Astrocyte (in vitro differentiated cells and primary cell): Measurements from ENCODE around the gene CLCF1. TPM values are rescaled to one million over a fixed set of nuclear protein-coding genes. Genes with fewer than 3 reads are reported as not detected.

Source experiments
- total RNA-seq: library from RNA; stranded (reverse); gene quantifications from 2 replicates; pipeline ENCODE4 v1.2.1, GENCODE V29; 2021

CLCF1 gene
- total RNA-seq, 1 donor from 2014 or later = 17.6 TPM

Other genes starting within 250 kb of the CLCF1 start
- 27.2 and 34.0 TPM in 2 replicates for gene GRK2, start 107.1 kb downstream of the CLCF1 start, total RNA-seq
- 39.4 and 40.8 TPM in 2 replicates for gene ANKRD13D, start 84.3 kb downstream of the CLCF1 start, total RNA-seq
- 19.1 and 20.1 TPM in 2 replicates for gene SSH3, start 70.1 kb downstream of the CLCF1 start, total RNA-seq
- 53.5 and 69.2 TPM in 2 replicates for gene POLD4, start 20.1 kb downstream of the CLCF1 start, total RNA-seq
- 9.2 and 9.4 TPM in 2 replicates for gene RAD9A, start 18.4 kb upstream of the CLCF1 start, total RNA-seq
- 157 and 159 TPM in 2 replicates for gene PPP1CA, start 28.3 kb upstream of the CLCF1 start, total RNA-seq
- 0.16 TPM in 1 of 2 replicates, not detected in the other for gene TBC1D10C, start 30.5 kb upstream of the CLCF1 start, total RNA-seq
- gene CARNS1, start 42.1 kb upstream of the CLCF1 start, total RNA-seq = 0.10 and 0.23 TPM in 2 replicates
- gene RPS6KB2, start 54.9 kb upstream of the CLCF1 start, total RNA-seq = 52.9 and 57.0 TPM in 2 replicates
- gene PTPRCAP, start 64.1 kb upstream of the CLCF1 start, total RNA-seq = 1.7 and 2.3 TPM in 2 replicates
- gene CORO1B, start 69.9 kb upstream of the CLCF1 start, total RNA-seq = 102 and 124 TPM in 2 replicates
- gene GPR152, start 79.1 kb upstream of the CLCF1 start, total RNA-seq = not detected in 2 replicates
- gene CABP4, start 81.8 kb upstream of the CLCF1 start, total RNA-seq = not detected in 2 replicates
- gene TMEM134, start 95.7 kb upstream of the CLCF1 start, total RNA-seq = 38.0 and 48.1 TPM in 2 replicates
- gene AIP, start 109.4 kb upstream of the CLCF1 start, total RNA-seq = 42.1 and 43.6 TPM in 2 replicates
- 61.1 and 71.5 TPM in 2 replicates for gene PITPNM1, start 131.8 kb upstream of the CLCF1 start, total RNA-seq
- gene CDK2AP2, start 134.6 kb upstream of the CLCF1 start, total RNA-seq = 36.1 and 45.0 TPM in 2 replicates
- not detected in 2 replicates for gene CABP2, start 149.8 kb upstream of the CLCF1 start, total RNA-seq
- 1,173 and 1,365 TPM in 2 replicates for gene GSTP1, start 210.2 kb upstream of the CLCF1 start, total RNA-seq
- 117 and 118 TPM in 2 replicates for gene NDUFV1, start 233.3 kb upstream of the CLCF1 start, total RNA-seq